Mammary epithelial cell (primary cell): ENCODE results near the gene HBE1.

ENCODE experiments used
- EZH2 ChIP-seq: IDR thresholded peaks from 2 replicates; pipeline ENCODE4 v1.6.1; 2012; ENCODE audit warnings: low read length, inconsistent platforms, borderline replicate concordance
- TF ChIP-seq, protein P1 (sequence below), 2 donors: IDR thresholded peaks in 1 of 2; conservative IDR thresholded peaks in 1 of 2; 2 replicates each; pipeline ENCODE4 v1.5.1; 2011 to 2012; ENCODE audit warnings: inconsistent platforms in 2 of 2, low read length in 2 of 2, mild to moderate bottlenecking in 2 of 2, control low read depth in 1 of 2, low read depth in 1 of 2; ENCODE audit not compliant: insufficient read depth in 1 of 2; ENCODE audit errors: extremely low read depth in 1 of 2

DNA sequence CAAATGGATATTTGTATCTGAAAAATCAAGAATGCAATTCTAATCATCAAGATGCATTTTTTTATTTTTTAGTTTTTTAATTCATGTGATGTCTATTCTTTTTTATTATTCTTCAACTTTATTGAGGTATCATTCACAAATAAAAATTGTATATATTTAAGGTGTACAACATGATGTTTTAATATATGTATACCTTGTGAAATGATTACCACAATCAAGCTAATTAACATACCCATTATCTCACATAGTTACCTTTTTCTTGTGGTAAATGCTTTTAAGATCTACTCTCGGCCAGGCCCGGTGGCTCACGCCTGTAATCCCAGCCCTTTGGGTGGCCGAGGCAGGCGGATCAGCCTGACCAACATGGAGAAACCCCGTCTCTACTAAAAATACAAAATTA, 46.6 kb downstream of the HBE1 start:
- TF ChIP-seq, protein P1, sequence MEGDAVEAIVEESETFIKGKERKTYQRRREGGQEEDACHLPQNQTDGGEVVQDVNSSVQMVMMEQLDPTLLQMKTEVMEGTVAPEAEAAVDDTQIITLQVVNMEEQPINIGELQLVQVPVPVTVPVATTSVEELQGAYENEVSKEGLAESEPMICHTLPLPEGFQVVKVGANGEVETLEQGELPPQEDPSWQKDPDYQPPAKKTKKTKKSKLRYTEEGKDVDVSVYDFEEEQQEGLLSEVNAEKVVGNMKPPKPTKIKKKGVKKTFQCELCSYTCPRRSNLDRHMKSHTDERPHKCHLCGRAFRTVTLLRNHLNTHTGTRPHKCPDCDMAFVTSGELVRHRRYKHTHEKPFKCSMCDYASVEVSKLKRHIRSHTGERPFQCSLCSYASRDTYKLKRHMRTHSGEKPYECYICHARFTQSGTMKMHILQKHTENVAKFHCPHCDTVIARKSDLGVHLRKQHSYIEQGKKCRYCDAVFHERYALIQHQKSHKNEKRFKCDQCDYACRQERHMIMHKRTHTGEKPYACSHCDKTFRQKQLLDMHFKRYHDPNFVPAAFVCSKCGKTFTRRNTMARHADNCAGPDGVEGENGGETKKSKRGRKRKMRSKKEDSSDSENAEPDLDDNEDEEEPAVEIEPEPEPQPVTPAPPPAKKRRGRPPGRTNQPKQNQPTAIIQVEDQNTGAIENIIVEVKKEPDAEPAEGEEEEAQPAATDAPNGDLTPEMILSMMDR (conservative IDR thresholded peaks at IDR 0.05 in 1 of 2, IDR thresholded peaks at IDR 0.05 in 1 of 2; ENCODE audit: extremely low read depth in 1 of 2, insufficient read depth in 1 of 2, low read depth in 1 of 2, low read length in 2 of 2): no peak
- no peak for TF ChIP-seq EZH2
